GM18520 (cell line): Measurements from ENCODE around the gene NFS1.

Experiments used
- ATAC-seq: cut with Tn5 transposase; IDR thresholded peaks from one replicate; pipeline ENCODE4 v1.9.1; 2021; ENCODE audit not compliant: unreplicated experiment

NFS1 gene

DNA sequence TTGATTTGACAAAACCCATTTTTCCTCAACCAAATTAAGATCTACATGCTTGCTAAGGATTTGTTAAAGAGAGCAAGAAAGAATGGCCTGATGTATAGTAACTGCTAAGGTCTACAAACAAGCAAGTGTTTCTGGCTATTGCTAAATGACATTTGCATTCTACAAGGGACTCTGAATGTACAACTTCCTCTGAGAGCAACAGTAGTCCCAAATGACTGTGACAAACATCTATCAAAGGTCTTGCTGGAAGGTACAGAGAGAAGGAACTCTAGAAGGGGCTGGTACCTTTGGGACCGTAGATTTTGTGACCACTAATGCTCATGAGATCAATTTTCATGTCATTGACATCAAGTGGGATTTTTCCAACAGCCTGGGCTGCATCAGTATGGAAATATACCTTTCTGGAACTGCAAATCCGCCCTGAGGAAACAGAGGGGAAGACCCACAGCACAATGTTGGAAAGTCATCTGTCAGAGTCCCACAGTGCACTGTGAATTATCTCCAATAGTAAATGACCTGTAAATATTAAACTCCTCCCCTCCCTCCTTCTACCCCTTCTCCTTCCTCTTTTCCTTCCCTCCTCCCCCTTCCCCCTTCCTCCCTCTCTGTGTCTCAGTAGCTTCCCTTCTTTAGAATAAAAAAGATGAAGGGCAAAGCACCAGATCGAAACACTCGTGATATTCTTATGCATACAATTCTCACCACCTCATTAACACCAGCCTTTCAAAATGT lies 18.5 kb downstream of the NFS1 start:
- ATAC-seq, result no peak

DNA sequence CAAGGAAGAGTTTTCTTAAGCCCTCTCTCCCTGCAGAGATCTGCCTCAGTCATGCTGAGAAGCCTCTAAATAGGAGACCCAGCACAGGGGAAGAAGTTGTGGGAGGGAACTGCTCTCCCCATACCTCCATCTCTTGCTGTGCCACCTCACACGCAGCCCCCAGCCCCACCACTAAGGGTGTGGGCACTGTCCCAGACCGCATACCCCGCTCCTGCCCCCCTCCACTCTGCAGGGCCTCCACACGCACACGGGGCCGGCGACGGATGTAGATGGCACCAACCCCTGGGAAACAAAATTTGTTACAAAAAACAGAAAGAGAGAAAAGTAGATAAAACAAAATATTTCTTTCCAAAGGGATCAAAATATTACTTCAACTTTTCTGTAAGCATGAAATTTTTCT lies 24.2 kb downstream of the NFS1 start:
- no peak for ATAC-seq

DNA sequence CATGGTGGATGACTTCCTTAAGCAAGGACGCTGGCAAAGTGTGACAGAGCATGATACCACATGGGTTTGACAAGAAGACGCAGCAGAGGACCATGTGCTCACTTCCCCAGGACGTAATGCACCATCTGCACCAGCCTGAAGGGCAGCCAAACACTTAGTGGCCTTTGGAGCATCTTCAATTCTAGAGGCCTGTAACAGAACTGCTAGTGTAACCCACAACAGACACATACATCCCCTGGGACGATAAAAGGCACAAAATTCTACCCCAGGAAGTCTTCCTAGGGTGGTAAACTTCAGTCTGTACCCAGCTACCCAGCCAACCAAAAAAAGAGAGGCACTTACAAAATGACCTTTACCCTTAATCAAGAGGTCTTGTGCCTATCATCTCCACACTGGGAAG lies 25.3 kb downstream of the NFS1 start:
- no peak for ATAC-seq

DNA sequence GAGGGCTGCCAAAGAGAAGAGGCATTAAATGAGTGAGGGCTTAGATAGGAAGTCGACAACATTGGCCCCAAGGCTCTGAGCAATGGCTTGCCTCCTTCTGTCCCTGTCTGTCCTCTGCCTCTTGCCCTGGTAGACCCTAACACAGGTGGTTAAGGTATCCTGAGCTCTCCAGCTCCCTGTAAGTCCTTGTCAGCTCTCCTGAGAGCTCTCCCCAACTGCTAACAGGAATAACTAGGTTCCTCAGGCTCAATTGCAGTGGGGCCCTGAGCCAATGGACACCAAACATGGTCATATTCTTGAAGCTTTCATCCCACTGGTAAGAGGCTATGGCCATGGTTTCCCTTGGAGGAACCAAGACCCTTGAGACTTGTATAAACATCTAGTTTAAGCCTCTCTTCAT lies 29.5 kb downstream of the NFS1 start:
- no peak for ATAC-seq

DNA sequence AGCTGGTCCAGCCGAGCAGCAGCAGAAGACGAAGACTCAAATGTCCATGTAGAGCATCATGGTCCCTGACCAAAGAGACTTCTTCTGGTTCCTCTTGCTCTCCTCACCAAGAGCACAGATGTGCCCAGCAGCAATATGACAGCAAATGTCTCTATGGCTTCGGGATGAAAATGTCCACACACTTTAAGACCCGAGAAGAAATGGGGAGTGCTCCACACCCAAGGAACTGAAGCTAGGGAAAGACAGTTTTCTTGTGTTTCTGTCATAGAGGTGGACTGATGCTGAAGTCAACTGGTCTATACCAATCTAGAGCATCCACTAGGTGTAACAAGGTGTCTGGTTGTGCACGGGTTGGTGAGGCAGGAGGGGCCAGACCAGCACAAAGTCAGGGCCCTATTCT lies 29.9 kb downstream of the NFS1 start:
- no peak for ATAC-seq

DNA sequence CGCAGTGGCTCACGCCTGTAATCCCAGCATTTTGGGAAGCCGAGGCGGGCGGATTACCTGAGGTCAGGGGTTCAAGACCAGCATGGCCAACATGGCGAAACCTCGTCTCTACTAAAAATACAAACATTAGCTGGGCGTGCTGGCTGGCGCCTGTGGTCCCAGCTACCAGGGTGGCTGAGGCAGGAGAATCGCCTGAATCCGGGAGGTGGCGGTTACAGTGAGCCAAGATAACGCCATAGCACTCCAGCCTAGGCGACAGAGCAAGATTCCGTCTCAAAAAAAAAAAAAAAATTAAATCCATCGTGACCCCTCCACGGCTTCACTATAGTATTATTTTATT lies 33.2 kb downstream of the NFS1 start:
- ATAC-seq, result no peak

DNA sequence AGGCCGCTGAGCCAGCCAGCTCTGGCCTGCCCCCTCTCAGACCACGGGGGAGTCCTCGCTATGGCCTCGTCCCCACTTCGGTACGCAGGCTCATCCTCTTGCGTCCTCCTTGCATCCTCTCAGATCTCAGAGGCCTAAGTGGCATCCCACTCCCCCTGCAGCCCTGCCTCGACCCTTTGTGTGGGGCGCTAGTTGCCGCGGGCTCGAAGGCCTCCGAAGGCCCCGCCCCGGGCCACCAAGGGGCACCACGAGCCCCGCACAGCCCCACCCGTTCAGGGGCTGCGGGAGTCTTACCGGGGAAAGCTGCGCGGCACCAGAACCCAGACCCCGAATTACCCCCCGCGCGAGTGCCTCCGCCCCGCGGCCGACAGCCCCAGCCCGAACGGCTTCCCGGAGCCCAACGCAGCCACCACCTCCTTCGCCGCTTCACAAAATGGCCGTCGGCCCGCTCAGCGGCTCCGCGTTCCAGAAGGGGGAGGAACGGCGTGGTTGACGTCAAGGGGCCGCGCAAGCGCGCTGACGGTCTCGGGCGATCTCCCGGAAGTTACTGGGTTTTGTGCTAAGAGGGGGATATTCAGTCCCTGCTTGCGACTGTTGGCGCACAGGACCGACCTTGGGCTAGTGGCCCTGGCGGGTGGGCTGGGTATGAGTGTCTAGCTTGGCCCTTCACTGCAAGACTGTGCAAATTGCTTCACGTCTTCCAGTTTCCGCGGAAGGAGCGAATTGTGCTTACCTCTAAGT lies 34.5 kb downstream of the NFS1 start, which contains the start of the genes CPNE1 and RBM12:
CPNE1 (minus strand) TSS at position 435 of the 741 bp plus-strand sequence. CDS start 31,977 bp downstream, outside the sequence.
RBM12 (minus strand) TSS at position 435 of the 741 bp plus-strand sequence. CDS start 9,578 bp downstream, outside the sequence.
- peak; percentile 50 for ATAC-seq

DNA sequence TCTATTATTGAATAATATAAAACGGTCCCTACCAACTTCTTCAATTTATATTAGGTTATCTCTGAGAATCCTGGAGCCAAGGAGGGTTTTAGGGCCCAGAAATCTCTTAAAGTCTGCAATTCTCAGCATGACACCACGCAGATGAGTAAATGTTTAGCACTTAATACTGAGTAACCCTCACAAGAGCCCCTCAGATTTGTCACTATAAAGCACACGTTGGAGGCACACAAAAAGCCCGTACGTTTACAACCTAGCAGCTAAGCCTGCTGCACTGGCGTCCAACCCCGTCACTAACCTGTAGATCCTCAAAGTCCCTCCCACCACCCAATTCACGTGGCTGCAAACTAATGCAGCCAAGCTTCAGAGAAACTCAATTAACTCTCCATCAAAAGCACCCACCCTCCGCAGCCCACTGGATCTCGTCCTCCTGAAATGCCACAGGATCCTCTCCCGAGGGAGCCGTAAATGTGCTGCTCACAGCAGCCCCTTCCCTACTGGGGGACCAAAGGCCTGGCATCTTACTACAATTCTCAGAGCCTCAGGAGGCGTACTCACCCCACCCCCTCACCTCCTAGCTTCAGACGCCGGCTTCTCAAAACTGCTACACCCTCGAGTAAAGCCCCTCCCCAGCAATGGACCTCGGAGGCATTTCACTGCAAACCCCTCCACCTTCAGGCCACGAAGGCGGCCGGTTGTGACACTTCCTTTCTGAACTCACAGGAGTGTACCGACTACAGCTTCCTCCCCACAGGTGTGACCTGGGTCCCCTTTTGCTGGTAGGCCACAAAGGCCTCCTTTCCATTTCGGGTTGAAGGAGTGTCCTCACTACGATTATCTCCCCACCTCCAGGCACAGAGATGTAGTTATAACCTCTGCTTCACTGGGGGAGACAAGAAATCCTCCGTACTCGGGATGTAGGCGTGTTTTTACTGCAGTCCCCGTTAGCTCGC lies 35.4 kb downstream of the NFS1 start:
- ATAC-seq, result peak; percentile 29

DNA sequence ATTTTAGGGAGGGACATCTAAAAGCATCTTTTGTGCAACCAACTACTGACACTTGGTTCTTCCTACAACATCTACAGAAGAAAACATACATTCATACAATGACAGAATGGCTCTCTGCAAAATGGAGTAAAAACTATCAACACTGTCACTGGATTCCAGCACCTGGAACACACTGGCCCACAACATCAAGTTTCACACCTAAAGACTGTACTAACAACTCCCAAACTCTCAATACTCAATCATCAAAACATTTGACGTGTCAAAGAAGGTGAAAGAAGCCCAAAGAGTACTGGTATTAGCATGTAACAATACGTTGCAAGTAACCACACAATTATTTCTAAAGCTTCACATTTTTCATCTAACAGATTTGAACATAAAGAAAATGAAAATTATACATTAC lies 36.6 kb downstream of the NFS1 start:
- ATAC-seq, result no peak

DNA sequence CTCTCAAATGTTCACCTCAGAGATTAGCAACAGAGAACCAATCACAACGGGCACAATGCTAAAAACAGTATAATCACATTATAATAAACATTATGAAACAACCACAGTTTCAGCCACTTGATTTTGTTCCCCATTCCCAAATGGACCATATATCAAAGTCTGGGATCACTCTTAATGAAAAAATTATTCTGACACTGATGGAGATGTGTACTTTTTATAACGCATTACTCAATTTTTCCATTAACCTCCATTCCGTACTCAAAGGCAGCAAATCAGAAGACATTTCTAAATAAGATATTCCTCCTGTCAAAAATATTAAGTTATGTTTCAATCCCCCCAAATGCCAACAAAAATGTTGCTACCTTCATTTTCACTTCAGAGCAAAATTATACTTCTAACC lies 37.2 kb downstream of the NFS1 start:
- ATAC-seq, result no peak

DNA sequence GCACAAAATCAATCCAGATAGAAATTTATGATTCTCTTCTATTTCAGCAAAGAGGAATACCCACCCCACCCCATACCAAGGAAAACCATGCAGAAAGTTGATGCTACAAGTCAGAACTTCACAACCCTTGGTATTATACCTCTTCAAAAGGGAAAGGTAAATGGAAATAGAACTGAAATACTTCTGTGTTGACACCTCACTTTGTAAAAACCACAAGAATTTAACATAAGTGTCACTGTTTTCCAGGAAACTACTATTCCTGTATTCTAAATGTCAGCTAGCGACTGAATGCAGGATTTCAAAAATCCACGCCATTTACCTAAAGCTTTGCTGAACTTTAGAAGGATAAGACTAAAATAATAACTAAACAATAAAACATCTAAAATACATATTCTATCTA lies 38.1 kb downstream of the NFS1 start:
- ATAC-seq, result no peak

DNA sequence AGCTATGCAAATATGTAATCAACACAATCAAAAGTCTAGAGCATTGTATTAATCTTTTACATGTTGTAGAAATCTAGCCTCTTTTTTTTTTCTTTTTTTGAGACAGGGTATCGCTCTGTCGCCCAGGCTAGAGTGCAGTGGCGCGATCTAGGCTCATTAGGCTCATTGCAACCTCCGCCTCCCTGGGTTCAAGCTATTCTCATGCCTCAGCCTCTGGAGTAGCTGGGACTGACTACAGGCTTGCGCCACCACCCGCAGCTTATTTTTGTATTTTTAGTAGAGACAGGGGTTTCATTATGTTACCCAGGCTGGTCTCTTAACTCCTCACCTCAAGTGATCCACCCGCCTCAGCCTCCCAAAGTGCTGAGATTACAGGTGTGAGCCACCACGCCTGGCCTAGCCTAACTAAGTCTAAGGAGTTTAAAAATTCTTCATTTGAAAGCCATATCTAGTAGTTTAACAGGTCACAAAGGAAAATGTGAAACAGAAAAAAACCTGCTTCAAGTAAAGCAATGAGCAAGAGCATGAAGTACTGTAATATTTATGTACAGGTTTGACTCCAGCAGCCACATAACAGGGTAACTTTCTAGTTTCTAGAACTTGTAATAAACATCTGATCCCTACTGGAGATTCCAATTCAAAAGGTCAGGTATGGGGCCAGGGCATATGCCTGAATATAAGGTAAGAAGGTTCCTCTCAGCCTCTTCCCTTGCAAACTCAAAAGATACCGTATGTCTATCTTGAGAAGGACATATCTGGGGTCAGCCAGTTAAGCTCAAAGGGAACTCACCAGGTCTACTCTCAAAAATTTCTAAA lies 38.8 kb downstream of the NFS1 start:
- no peak for ATAC-seq

DNA sequence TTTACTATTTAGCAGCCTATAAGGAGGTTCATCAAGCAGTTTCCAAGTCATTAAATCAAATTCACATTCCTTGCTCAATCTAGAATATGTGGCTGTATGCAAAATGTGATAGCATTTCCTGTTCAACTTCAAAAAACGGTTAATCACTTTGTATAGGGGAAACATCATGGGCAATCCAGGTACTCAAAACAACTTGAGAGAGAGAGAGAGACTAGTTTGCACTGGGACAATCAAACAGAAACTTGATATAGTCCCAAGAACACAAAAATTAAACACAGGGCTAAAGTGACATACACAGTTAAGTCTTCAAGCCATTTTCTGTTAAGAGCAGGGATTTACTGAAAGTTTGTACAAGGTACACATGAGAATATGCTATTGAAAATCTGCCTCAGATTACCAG lies 41.9 kb downstream of the NFS1 start:
- ATAC-seq, result no peak

DNA sequence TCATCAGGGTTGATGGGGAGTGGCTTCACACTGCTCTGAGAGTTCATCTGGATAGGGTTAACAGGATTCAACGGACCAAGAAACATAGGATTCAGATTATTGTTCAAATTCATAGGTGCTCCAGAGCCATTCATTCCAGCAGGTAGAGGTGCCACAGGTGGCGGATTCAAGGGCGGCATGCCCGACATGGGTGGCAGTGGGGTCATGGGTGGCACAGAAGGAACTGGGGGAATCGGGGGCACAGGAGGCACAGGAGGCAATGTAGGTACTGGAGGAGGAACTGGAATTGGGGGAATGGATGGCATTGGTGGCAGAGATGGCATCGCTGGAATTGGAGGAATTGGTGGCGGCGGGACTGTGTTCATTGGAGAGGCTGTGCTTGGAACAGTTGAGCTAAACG lies 44.7 kb downstream of the NFS1 start:
- no peak for ATAC-seq

DNA sequence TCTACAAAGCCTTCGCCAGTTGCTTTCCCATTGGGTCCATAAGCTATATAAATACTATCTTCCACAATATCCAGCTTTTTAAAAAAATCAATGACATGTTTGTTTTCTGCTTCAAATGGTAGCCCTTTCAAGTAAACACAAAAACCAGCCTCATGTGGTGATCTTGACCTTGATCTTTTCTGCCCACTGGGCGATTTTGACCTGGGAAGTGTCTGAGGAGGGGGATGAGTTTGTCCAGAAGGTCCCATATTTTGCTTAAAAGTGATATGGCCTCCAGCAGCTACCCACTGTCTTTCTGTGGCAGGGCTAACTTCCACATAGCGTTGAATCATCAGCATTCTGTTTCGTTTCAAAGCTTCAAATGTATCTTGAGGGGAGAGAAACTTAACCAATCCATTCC lies 45.3 kb downstream of the NFS1 start:
- no peak for ATAC-seq

DNA sequence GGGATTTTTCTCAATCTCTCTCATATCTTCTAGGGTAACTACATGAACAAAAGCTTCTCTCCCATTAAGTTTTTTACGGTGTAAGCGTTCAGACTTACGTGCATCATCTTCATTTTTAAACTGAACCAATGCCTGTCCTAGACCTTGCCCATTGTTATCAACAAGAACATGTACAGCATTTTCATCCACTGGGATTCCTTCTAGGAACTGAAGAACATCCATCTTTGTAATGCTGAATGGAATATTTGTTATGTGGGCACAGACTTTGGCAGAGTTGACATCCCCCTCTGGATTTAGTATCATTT lies 45.8 kb downstream of the NFS1 start:
- no peak for ATAC-seq

DNA sequence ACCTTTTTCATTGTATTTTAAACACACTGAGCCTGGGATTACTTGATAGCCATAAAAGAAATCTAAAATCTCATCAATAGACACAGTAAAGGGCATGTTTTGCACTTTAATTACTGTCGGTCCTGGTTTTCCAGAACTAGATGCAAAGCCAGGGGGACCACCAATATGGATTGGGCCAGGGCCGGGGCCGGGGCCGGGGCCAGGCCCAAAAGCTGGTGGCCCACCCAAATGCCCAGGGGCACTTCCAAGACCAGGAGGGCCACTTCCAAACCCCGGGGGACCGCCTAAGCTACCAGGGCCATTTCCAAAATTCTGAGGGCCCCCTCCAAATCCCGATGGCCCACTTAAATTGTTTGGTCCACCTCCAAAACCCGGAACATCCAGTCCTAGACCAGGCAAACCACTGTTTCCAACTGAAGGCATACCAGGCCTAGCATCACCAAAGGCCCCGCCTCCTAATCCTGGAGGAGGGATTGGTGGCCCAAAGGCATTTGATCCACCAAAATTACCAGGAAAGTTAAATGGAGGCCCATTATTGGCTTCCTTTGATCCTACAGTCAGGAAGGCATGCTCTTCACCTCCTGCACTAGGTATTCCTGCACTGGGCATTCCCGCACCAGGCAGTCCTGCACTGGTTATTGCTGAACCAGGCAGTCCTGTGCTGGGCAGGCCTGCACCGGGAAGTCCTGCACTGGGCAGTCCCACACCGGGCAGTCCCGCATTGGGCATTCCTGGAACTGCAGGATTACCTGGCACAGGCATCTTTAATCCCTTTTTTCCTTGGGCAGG lies 46.3 kb downstream of the NFS1 start:
- ATAC-seq, result no peak

DNA sequence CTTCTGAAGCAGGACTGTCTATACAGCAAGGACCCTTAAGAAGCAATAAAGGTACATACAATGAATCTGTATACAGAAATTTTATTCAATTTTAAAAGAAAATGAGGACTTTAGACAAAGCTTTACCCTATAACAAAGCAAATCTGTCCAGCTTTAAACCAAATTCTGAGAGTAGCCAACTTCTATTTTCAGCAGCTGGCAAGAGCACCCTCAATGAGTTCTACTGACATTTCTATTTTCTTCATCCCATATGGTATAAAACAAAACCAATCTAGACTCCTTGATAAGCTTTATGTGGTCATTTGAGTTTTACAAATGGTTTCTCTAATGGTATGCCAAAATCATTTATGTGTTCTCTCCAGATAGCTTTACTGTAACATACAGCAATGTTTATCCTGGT lies 47.2 kb downstream of the NFS1 start:
- no peak for ATAC-seq

DNA sequence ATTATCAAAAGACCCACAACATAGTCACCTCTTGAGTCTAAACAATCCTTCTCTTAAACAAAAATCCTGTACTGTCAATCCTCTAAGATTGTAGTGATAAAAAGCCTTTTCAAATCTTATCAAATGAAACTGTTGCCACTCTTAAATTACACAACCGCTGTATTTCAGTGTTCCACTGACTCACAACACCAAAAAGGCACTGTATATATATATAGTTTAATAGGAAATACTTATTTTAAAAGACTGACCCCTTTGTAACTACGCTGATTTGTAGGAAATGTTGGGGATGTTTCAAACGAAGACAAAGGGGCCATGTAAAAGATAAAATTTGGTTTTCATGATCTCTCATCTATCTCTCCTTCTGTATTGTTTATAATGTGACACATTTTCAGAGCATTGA lies 48.5 kb downstream of the NFS1 start:
- no peak for ATAC-seq

DNA sequence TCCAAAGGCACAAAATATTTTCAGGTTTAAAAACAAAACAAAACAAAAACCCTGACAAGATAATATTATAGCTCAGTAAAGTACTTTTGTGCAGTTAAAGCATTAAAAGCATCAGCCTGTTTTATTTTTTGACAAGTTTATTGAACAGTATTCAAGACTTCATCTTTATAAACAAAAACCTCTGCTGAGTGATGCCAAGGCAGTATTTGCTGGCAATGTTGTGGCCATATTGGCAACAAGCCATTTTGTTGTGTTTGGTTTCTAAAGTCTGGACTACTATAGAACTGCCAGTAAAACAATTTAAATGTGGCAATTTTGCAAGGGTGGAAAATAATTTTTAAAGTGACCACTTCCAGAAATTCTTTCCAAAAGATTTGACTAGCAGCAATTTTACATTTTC lies 50.3 kb downstream of the NFS1 start:
- no peak for ATAC-seq
